NCI-H510A (cell line): Measurements from ENCODE around the gene USP48.
"Not testable (repeated sequence)": the region's sequence is repeated elsewhere in the genome, so short reads cannot be mapped to it uniquely, and the experiment has no call there.

Experiments
- DNase-seq: peaks from one replicate; lab custom pipeline; 2025; lab: John Stamatoyannopoulos, UW

USP48 gene

DNA sequence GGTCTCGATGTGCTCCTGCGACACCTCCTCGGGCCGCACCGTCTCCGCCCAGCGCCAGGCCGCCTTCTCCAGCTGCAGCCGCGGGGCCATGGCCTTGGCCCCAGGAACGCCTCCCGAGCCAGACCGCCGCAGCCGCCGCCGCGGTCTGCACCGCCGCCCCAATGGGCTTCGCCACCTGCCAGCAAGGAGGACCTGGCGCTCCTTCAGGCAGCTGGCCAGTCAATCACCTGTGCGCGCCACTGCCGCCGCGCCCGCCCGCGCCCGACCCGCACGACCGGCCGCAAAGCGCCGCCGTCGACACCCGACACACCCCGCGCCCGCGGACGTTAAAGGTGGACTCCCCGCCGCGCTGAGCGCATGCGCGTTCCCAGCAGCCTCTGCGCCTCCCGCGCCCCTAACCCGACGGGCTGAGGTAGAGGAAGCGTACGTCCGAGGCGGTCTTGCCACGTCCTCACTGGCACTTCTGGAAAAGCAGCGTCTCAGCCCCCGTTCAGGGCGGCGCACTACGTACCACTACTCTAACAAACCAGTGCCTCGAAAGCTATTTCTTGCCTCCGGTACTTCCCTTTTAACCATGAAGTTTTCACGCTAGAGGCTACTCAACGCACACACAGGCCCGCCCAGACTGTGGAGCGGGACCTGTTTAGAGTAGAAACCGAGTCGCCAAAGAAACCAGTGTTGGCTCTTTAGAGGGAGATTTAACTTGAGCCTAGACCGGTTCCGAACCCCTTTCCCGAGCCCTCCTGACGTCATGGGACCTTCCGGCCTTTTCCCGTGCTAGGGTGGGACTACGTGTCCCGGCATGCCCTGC lies at the start of gene USP48:
Gene USP48 (minus strand): TSS at position 282 of the 811 bp plus-strand sequence. CDS start 192 bp downstream, at position 90.
- peak; percentile 93 for DNase-seq

GRCh38 chr1:21831454-21831970 lies 48.6 kb upstream of the USP48 start:
- DNase-seq, result no peak

DNA sequence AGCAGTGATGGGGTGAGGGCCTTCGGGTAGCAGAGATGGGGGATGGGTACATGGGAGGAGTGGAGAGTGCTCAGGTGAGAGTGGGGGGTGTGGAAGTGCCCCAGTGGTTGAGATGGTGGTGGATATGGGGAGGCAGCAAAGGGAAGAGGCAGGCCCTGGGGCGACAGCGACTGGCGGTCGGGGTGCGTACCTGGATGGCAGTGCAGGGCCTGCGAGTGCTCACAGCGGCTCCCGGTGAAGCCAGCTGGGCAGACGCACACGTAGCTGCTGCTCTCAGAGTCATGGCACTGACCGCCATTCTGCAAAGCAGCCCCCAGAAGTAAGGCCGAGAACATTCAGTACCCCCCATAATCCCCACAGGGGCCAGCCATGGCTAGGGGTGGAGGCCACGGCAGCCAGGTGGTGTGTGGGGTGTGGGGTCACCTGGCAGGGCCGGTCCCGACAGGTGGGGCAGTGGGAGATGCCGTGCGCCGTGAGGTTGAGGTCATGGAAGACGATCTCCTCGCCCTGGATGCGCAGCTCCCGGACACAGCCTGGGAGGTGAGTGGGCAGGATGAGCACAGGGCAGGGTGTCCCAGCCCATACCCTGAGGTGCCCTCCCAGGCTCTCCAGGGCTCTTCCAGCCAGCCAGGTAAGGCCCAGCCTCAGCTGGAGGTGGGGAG lies 48.0 kb upstream of the USP48 start:
- no peak for DNase-seq

DNA sequence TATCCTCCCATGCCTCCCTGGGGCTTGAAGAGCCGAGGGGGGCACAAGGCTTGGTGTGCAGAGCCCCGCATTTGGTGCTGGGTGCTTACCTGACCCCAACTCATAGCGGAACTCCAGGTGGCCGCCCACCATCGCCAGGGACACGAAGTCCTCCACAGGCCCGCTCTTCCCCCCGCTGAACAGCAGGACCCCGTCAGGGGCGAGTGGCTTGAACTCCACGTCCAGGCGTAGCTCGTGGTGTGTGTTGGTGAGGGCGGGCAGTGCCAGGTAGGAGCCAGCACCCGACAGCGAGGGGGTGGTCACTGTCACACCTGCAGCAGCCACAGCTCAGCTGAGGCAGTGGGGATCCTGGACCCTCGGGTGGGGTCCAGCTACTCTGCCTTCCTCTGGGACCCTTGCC lies 46.3 kb upstream of the USP48 start:
- no peak for DNase-seq

DNA sequence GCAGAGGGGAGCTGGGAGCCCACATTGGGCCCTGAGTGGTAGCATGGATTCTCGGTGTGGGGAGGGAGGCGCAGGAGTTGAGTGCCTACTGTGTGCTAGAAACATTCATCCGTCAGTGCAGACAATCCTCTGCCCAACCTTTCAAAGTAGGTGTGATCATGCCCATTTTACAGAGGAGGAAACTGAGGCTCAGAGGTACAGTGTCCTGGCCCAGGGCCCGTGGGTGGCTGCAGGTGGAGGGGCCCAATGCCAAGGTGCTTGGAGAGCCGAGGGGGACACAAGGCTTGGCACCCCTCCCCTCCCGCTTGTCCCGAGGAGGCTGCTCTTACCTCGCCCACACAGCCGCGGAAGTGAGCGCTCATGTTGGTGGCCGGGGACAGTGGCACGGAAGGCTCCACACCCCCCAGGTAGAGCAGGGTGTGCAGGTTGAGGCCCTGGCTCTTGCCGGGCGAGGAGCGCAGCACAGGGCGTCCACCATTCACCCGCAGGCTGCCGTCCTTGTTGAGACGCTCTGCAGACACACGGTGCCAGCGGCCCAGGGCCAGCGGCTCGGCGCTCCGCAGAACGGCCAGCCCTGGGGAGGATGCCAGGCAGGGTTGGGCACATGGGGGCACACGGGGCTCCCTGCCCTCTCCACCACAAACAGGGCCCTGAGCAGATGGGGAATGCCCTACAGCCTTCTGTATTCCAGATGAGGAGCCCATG lies 45.7 kb upstream of the USP48 start:
- DNase-seq, result no peak

DNA sequence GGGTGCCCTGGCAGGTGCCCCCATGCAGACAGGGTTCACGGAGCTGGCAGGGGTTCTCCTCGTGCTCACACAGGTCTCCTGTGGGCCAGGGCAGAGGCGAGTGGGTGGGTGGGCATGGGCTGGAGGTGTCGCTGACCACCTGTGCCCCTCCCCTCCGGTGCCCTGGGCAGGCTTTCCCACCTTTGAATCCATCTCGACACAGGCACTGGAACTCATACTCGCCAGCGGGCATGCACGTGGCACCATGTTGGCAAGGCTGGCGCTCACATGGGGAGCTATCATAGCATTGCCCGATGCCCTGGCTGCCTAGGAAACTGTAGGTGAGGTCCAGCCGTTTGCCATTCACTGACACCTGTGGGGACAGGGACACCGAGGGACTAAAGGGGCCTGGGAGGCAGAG lies 45.1 kb upstream of the USP48 start:
- no peak for DNase-seq

DNA sequence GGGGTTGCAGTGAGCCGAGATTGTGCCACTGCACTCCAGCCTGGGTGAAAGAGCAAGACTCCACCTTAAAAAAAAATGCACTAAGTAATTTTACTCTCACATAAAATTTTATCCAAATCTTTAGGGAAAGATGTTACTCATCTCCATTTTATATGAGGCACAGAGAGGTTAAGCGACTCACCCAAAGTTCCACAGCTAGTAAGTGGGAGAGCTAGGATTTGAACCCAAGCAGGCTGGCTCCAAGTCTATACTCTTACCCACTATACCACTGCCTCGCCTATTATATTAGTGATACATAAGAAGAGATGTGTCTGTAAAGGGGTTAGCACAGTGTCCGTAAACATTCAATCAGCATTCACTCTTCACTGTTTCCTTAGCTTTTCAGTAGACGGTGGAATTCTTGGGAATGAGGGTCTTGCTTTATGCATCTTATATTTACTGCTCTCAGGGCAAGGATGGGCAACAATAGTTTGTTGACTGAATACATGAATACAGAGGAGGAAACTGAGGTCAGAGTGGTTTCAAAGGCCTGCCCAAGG lies 44.3 kb upstream of the USP48 start:
- no peak for DNase-seq

- DNase-seq, result not testable (repeated sequence)
Observed at GRCh38 chr1:21826694-21827093, 43.7 kb upstream of the USP48 start.

DNA sequence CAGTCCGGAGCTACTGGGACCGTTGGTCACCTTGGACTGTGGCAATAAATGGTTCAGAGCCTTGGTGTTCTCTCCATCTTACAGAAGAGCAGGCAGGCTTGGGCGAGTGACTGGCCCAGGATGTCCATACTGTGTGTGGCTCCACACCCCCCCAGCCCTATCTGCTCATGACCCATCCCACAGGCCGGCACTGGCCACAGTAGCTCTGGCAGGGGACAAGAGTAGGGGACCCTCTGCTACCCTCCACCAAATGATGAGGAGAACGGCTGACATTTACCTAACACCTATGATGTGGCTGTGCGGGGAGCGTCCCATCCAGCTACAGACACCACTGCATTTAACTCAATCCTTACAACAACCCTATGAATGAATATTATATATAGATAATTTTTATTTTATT lies 42.4 kb upstream of the USP48 start:
- DNase-seq, result no peak

GRCh38 chr1:21824926-21825325 lies 42.0 kb upstream of the USP48 start:
- DNase-seq, result no peak

GRCh38 chr1:21823980-21824702 lies 41.2 kb upstream of the USP48 start:
- no peak for DNase-seq

- no peak for DNase-seq
Observed at GRCh38 chr1:21823206-21823979, 40.4 kb upstream of the USP48 start.

GRCh38 chr1:21822349-21822748 lies 39.4 kb upstream of the USP48 start:
- no peak for DNase-seq

GRCh38 chr1:21821385-21822019 lies 38.6 kb upstream of the USP48 start:
- no peak for DNase-seq

- no peak for DNase-seq
Observed at GRCh38 chr1:21820597-21821232, 37.8 kb upstream of the USP48 start.

GRCh38 chr1:21818656-21819055 lies 35.7 kb upstream of the USP48 start:
- DNase-seq, result no peak

DNA sequence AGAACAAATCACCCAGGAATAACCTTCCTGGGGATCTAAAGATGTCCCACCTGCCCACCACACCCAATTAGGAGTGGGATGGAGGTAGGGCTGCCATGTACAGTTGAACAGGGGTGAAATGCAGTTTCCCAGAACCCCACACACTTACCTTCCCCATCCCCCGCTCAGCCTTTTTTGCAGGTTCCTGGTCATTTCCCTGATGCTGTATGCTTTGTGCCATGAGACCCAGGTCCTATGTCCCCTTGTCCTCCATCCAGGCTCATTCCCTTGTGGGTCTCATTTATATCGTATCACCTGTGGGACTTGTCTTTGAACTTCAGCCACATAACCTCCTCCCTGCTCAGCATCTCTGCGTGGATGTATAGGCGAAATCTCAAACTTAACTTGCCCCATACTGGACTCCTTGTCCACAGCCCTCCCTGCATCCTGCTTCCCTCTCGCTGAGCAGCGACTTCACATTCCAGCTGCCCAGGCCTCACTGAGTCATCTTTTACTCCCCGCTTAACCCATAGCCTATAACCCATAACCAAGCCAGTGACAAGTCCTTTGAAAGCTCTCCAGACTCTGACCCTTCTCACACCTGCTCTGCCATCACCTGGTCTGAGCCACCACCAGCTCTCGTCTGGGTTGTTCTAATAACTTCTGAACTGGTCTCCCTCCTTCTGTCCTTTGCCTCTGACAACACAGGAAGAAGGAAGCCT lies 33.8 kb upstream of the USP48 start:
- no peak for DNase-seq

DNA sequence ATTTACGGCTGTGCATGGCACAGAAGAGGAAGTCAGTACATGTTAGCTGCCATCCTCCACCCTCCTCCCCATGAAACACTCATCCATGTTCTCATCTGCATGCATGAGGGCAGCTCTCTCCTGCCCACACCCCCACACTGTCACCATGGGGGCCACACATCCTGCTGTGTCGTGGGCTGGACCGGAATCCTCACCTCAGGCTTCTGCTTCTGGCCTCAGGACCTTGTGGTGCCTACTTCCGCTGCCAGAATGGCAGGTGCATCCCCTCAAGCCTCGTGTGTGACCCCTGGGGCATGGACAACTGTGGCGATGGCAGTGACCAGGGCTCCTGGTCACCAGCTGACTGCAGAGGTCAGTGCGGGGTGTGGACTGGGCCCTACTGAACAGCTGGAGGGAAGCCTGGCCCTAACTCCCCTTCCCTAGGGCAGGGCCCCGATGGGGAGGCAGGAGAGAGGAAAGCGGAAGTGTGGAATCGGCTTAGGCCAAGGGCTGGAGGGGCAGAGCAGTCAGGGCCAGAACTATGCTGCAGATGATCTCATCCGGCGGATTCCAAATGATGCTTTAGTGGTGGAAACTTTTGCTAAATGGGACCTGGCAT lies 32.9 kb upstream of the USP48 start:
- DNase-seq, result no peak
